ENCODE data around the gene PSTPIP2.

DNA sequence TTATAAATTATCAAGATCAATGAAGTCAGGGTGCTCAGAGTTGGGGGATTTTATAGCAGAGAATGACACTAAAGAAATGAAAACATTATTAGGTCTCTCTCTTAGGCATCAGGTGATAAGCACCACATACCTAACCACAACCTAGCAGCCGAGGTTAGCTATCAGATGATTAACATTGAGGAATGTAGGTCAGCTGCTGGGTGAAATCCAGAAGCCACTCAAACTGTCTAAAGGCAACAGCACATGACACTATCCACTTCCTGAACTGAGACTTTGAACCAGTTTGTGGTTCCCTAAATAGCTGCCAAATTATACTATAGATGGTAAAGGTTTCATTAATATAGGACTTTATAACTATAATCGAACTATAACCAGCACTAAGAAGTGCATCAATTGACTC is 109.6 kb downstream of the PSTPIP2 start:
- TF ChIP-seq TAF7 (optimal IDR thresholded peaks at IDR 0.05; ENCODE audit: borderline replicate concordance, low read depth, low read length): no peak
- TF ChIP-seq SP1 (IDR thresholded peaks at IDR 0.05; ENCODE audit: low read depth, low read length): no peak
